Stimulated activated CD8-positive, alpha-beta memory T cell treated with anti-CD3 and anti-CD28 coated beads, Interleukin-12 subunit alpha, Interleukin-12 subunit beta, amount 100 ng/mL, for 1 hour (primary cell): ENCODE data around the gene MET.

Experiments used
- DNase-seq: peaks from one replicate; pipeline ENCODE4 v3.0.0-alpha.2; 2020; ENCODE audit warnings: low read depth

MET gene

GRCh38 chr7:116665332-116665996, 6.5 kb upstream of the MET start:
- DNase-seq, result no peak

- DNase-seq, result no peak
Observed at GRCh38 chr7:116669769-116670168, 2.2 kb upstream of the MET start.

GRCh38 chr7:116670409-116671015, 1.5 kb upstream of the MET start:
- no peak for DNase-seq

GRCh38 chr7:116671111-116671510, 885 bp upstream of the MET start:
- no peak for DNase-seq

GRCh38 chr7:116672596-116673456, 830 bp downstream of the MET start:
- DNase-seq, result no peak

- DNase-seq, result no peak
Observed at GRCh38 chr7:116673457-116673865, 1.5 kb downstream of the MET start.

GRCh38 chr7:116674508-116675173, 2.6 kb downstream of the MET start:
- DNase-seq, result no peak

GRCh38 chr7:116675812-116676355, 3.9 kb downstream of the MET start:
- no peak for DNase-seq

- DNase-seq, result no peak
Observed at GRCh38 chr7:116678780-116679179, 6.8 kb downstream of the MET start.

GRCh38 chr7:116679500-116679899, 7.5 kb downstream of the MET start:
- DNase-seq, result no peak

- DNase-seq, result no peak
Observed at GRCh38 chr7:116683786-116684185, 11.8 kb downstream of the MET start.

GRCh38 chr7:116686033-116686432, 14.0 kb downstream of the MET start:
- no peak for DNase-seq

GRCh38 chr7:116686812-116687419, 14.9 kb downstream of the MET start:
- no peak for DNase-seq

GRCh38 chr7:116687801-116688201, 15.8 kb downstream of the MET start:
- no peak for DNase-seq

- no peak for DNase-seq
Observed at GRCh38 chr7:116689790-116690259, 17.8 kb downstream of the MET start.

GRCh38 chr7:116691664-116692063, 19.7 kb downstream of the MET start:
- DNase-seq, result no peak

- no peak for DNase-seq
Observed at GRCh38 chr7:116692401-116693308, 20.7 kb downstream of the MET start.

- DNase-seq, result no peak
Observed at GRCh38 chr7:116696707-116697106, 24.7 kb downstream of the MET start.

- no peak for DNase-seq
Observed at GRCh38 chr7:116697152-116697551, 25.2 kb downstream of the MET start.

GRCh38 chr7:116697761-116698160, 25.8 kb downstream of the MET start:
- DNase-seq, result no peak

GRCh38 chr7:116698396-116698795, 26.4 kb downstream of the MET start:
- no peak for DNase-seq
